ENCODE data around the gene TMED1.

TMED1 gene

DNA sequence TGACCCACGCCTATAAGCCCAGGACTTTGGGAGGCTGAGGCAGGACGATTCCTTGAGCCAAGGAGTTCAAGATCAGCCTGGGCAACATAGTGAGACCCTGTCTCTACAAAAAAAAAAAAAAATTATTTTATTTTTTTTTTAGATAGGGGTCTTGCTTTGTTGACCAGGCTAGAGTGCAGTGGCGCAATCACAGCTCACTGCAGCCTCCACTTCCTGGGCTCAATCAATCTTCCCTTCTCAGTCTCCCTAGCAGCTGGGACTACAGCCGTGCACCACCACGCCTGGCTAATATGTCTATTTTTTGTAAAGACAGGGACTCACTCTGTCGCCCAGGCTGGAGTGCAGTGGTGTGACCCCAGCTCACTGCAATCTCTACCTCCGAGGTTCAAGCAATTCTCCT is 16.9 kb upstream of the TMED1 start:
- DNase-seq (ENCODE audit: low spot score) (no peak), ATAC-seq (ENCODE audit: low read depth) (no peak)
- Histone ChIP-seq H3K9me3 (ENCODE audit: severe bottlenecking) (no peaks in the 10 kb centered on the region), H3K4me3 (ENCODE audit: severe bottlenecking) (no peak overlapping the region), H3K27ac (ENCODE audit: poor library complexity, severe bottlenecking) (no peak overlapping the region), H3K4me1 (ENCODE audit: insufficient read depth, poor library complexity, severe bottlenecking) (no peaks in the 10 kb centered on the region), H3K27me3 (ENCODE audit: insufficient read depth, poor library complexity, severe bottlenecking) (no peaks in the 10 kb centered on the region), H3K36me3 (ENCODE audit: low read depth) (no peaks in the 10 kb centered on the region)
- TF ChIP-seq, protein P1, sequence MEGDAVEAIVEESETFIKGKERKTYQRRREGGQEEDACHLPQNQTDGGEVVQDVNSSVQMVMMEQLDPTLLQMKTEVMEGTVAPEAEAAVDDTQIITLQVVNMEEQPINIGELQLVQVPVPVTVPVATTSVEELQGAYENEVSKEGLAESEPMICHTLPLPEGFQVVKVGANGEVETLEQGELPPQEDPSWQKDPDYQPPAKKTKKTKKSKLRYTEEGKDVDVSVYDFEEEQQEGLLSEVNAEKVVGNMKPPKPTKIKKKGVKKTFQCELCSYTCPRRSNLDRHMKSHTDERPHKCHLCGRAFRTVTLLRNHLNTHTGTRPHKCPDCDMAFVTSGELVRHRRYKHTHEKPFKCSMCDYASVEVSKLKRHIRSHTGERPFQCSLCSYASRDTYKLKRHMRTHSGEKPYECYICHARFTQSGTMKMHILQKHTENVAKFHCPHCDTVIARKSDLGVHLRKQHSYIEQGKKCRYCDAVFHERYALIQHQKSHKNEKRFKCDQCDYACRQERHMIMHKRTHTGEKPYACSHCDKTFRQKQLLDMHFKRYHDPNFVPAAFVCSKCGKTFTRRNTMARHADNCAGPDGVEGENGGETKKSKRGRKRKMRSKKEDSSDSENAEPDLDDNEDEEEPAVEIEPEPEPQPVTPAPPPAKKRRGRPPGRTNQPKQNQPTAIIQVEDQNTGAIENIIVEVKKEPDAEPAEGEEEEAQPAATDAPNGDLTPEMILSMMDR (IDR thresholded peaks at IDR 0.05; ENCODE audit: poor library complexity, severe bottlenecking): no peak

DNA sequence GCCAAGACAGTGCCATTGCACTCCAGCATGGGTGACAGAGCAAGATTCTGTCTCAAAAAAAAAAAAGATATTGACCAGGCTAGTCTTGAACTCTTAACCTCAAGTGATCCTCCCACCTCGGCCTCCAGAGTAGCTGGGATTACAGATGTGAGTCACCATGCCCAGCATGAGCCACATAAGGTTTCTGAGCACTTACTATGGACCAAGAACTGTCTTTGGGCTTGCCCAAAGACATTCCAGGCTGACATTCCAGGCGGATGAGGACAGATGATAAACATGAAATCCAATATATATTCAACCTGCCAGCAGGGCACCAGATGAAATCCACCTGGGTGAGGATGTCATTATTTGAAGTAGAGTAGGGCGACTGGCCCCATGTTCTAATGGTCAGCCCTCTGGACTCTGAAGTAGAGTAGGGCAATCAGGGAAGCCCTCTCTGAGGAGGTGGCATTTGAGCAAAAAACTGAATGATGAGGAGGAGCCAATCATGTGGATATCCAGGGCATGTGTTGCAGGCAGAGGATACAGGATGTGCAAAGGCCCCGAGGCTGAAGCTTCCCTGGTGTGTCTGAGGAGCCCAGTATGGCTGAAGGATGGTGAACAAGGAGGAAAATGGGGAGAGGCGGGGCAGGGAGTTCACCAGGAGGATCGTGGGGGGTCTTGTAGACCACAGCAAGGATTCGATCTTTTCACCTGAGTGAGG is 16.2 kb upstream of the TMED1 start:
- TF ChIP-seq, protein P1 (IDR thresholded peaks at IDR 0.05; ENCODE audit: poor library complexity, severe bottlenecking): no peak
- peak; percentile 82 for ATAC-seq (ENCODE audit: low read depth)
- Histone ChIP-seq H3K9me3 (ENCODE audit: severe bottlenecking) (no peaks in the 10 kb centered on the region), H3K27ac (ENCODE audit: poor library complexity, severe bottlenecking) (no peak overlapping the region), H3K27me3 (ENCODE audit: insufficient read depth, poor library complexity, severe bottlenecking) (no peaks in the 10 kb centered on the region), H3K4me3 (ENCODE audit: severe bottlenecking) (no peak overlapping the region), H3K36me3 (ENCODE audit: low read depth) (no peaks in the 10 kb centered on the region), H3K4me1 (ENCODE audit: insufficient read depth, poor library complexity, severe bottlenecking) (no peaks in the 10 kb centered on the region)
- no peak for DNase-seq (ENCODE audit: low spot score)

DNA sequence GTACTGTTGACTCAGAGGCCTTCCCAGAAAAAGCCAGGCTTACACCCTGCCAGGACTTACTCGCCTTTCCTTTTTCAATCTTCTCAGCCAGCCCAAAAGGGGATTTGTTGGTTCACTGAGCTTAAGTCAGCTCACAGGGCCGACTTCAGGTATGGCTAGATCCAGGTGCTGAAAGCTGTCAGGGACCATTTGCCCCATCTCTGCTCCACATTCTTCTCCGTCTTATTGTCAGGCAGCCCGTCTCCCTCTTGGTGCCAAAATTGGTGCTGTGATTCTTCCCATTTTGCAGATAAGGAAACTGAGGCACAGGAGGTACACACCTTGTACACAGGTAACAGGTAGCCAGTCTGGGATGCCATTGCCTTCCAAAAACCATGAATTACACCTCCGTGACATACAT is 14.6 kb upstream of the TMED1 start:
- no peaks in the 10 kb centered on the region for H3K9me3 ChIP-seq (ENCODE audit: severe bottlenecking)
- no peak overlapping the region for H3K4me3 ChIP-seq (ENCODE audit: severe bottlenecking)
- no peak for ATAC-seq (ENCODE audit: low read depth)
- TF ChIP-seq, protein P1 (IDR thresholded peaks at IDR 0.05; ENCODE audit: poor library complexity, severe bottlenecking): no peak
- no peaks in the 10 kb centered on the region for H3K4me1 ChIP-seq (ENCODE audit: insufficient read depth, poor library complexity, severe bottlenecking)
- H3K27ac ChIP-seq (ENCODE audit: poor library complexity, severe bottlenecking): no peak overlapping the region
- no peaks in the 10 kb centered on the region for H3K27me3 ChIP-seq (ENCODE audit: insufficient read depth, poor library complexity, severe bottlenecking)
- DNase-seq (ENCODE audit: low spot score): no peak
- H3K36me3 ChIP-seq (ENCODE audit: low read depth): no peaks in the 10 kb centered on the region

DNA sequence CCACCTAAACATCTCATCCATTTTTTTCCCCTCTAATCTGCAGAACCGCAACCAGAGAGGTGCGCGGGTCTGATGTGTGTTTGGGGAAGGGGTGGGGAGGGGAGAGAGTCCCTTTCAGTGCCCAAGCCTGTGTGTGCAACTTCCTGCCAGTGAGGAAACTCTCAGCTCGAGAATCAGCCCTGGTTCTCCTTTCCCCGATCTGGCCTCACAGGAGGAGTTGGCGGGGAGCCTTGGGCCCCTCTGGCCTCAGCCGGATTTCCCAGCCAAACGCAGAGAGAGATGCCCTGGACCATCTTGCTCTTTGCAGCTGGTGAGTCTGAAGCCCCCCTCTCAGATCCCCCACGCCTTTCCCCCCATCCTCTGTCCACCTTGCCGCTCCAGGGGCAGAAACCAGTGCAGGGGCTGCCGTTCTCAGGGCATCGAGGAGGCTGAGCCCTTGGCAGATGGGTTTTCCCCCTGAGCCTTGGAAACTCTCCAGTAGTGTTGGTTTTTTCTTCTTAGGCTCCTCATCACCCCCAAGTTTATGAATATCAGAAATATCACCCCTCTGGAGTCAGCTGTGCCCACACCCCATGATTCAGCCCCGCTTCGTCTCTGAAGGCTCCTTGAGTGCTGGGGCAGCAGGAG is 12.3 kb upstream of the TMED1 start, which contains the start of gene C19orf38:
Gene C19orf38 (plus strand): TSS at position 186 of the 627 bp plus-strand sequence. CDS start 94 bp downstream, at position 280.
- Histone ChIP-seq H3K36me3 (ENCODE audit: low read depth) (no peaks in the 10 kb centered on the region), H3K4me3 (ENCODE audit: severe bottlenecking) (no peak within 1 kb of the TSS), H3K4me1 (ENCODE audit: insufficient read depth, poor library complexity, severe bottlenecking) (no peaks in the 10 kb centered on the region), H3K27ac (ENCODE audit: poor library complexity, severe bottlenecking) (no peak within 1 kb of the TSS), H3K9me3 (ENCODE audit: severe bottlenecking) (no peaks in the 10 kb centered on the region), H3K27me3 (ENCODE audit: insufficient read depth, poor library complexity, severe bottlenecking) (no peaks in the 10 kb centered on the region)
- no peak for DNase-seq (ENCODE audit: low spot score)
- ATAC-seq (ENCODE audit: low read depth): no peak
- TF ChIP-seq, protein P1 (IDR thresholded peaks at IDR 0.05; ENCODE audit: poor library complexity, severe bottlenecking): no peak

Data from RWPE2 (cell line).